T-helper 17 cell (primary cell): ENCODE results near the gene SELENOK. TPM values are rescaled to one million over a fixed set of nuclear protein-coding genes. Genes with fewer than 3 reads are reported as not detected.

Source experiments
- ATAC-seq: fragments of 150-1000 bp; cut with Tn5 transposase; 2 replicates; pipeline ENCODE4 v1.10.0; 2021; ENCODE audit warnings: mild to moderate bottlenecking, moderate library complexity
- DNase-seq, 3 donors: peaks; one replicate each; pipeline versions ENCODE4 v3.0.0 to v3.0.0-alpha.2; 2020 to 2021
- H3K9me3 ChIP-seq: one replicate; pipeline ENCODE4 v1.7.0; 2013; ENCODE audit warnings: low read length, mild to moderate bottlenecking; ENCODE audit not compliant: control insufficient read depth, poor library complexity, severe bottlenecking
- H3K27ac Mint-ChIP-seq: one replicate; pipeline ENCODE4 v1.8.0; 2022; ENCODE audit warnings: mild to moderate bottlenecking, moderate library complexity, mixed read lengths
- H3K27me3 Mint-ChIP-seq: one replicate; pipeline ENCODE4 v1.8.0; 2022; ENCODE audit warnings: mixed read lengths
- H3K36me3 Mint-ChIP-seq: one replicate; pipeline ENCODE4 v1.8.0; 2022; ENCODE audit warnings: low read depth, mixed read lengths
- H3K4me1 Mint-ChIP-seq: one replicate; pipeline ENCODE4 v1.8.0; 2022; ENCODE audit warnings: mild to moderate bottlenecking, mixed read lengths
- H3K4me3 Mint-ChIP-seq: one replicate; pipeline ENCODE4 v1.8.0; 2022; ENCODE audit warnings: mild to moderate bottlenecking, moderate library complexity, mixed read lengths
- total RNA-seq, 4 donors: library from RNA in 2 of 4; stranded (reverse) in 2 of 4; gene quantifications; one replicate each; pipeline ENCODE4 v1.2.3 and lab custom pipeline; 2022 to 2026

SELENOK gene
- total RNA-seq, 2 donors from 2014 or later: 114 to 121 TPM

DNA sequence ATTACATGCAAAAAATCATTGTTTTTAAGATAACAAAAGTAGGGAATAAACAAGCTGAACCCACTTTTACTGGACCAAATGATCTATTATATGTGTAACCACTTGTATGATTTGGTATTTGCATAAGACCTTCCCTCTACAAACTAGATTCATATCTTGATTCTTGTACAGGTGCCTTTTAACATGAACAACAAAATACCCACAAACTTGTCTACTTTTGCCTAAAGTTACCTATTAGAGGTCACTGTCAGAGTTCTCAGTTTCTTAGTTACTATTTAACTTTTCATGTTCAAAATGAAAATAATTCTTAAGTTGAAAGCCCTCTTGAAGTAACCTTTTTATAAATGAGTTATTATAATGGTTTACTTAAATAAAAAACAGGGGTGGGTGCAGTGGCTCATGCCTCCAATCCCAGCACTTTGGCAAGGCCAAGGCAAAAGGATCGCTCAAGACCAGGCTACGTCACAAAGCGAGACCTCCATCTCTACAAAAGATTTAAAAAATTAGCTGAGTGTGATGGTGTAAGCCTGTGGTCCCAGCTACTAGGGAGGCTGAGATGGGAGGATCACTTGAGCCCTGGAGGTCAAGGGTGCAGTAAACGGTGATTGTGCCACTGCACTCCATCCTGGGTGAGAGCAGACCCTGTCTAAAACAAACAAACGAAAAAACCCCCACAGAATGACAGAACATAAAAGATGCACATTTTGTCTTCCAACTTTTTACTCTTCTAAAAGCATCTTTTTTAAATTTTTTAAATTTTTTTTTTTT is 25.7 kb downstream of the SELENOK start:
- no peaks in the 10 kb centered on the region for H3K9me3 ChIP-seq
- no peak overlapping the region for H3K4me3 Mint-ChIP-seq
- no peak for ATAC-seq
- DNase-seq: no peak
- H3K4me1 Mint-ChIP-seq: peaks cover 8% of the 10 kb centered on the region
- H3K27me3 Mint-ChIP-seq: no peaks in the 10 kb centered on the region
- H3K27ac Mint-ChIP-seq: no peak overlapping the region
- H3K36me3 Mint-ChIP-seq: peaks cover 11% of the 10 kb centered on the region

DNA sequence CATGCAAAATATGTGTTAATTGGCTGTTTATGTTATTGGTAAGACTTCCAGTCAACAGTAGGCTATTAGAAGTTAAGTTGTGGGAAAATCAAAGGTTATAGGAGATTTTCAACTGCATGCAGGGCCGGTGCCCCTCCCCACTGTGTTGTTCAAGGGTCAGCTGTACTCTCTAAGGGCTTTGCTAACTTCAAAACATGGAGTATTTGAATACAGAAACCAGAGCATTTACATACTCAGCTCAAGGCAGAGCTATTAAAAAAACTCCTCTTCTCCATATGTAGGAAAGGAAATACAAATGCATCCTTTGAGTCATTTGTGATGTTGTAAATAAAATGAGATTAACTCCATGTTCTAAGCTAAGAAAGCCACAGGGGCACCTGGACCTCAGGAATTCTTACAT is 28.5 kb downstream of the SELENOK start:
- Mint-ChIP-seq H3K27ac (peak overlapping the region; percentile 76), H3K36me3 (peaks cover 6% of the 10 kb centered on the region)
- ATAC-seq: no peak

DNA sequence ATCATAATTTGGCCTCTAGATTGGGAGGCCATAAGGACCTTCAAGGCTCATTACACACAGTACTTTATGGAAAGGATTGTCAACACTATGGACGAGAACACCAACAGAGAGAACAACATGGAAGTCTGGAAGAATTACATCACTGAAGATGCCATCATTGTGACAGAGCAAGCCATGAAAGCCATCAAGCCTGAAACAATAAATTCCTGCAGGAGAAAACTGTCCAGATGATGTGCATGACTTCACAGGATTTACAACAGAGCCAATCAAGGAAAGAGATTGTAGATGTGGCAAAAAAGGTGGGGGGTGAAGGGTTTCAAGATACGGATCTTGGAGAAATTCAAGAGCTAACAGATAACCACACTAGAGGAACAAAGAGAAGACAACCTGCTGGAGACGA is 29.4 kb downstream of the SELENOK start:
- ATAC-seq (no peak), DNase-seq (no peak)
- H3K36me3 Mint-ChIP-seq: peaks cover 4% of the 10 kb centered on the region
- no peak overlapping the region for H3K27ac Mint-ChIP-seq
- no peak overlapping the region for H3K4me3 Mint-ChIP-seq
- H3K27me3 Mint-ChIP-seq: no peaks in the 10 kb centered on the region
- H3K4me1 Mint-ChIP-seq: no peaks in the 10 kb centered on the region
- H3K9me3 ChIP-seq: no peaks in the 10 kb centered on the region

More for the DNA sequence above, 28.5 kb downstream of the SELENOK start:
- Mint-ChIP-seq H3K4me1 (peaks cover 5% of the 10 kb centered on the region), H3K4me3 (no peak overlapping the region), H3K27me3 (no peaks in the 10 kb centered on the region)
- no peaks in the 10 kb centered on the region for H3K9me3 ChIP-seq
- no peak for DNase-seq

DNA sequence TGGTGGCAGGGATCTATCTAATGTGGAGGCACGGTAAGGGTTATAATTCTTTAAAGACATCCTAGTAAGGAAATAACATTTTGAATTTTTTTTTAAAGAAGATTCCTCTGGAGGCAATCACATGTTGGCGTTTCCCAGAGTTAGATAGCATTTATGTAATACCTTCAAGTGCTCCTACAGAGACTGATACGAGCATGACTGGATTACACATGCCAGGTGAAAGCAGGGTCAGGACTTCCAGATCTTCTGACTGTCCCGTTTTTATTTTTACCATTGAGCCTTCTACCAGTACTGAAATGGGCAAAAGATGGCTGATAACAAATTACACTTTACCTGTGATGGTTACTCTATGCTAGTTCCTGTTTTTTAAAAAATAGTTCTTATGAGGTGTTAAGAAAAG is 31.5 kb downstream of the SELENOK start:
- peaks cover 4% of the 10 kb centered on the region for H3K36me3 Mint-ChIP-seq
- ATAC-seq: no peak

GRCh38 chr3:53859178-53859577 is 32.5 kb downstream of the SELENOK start:
- H3K27me3 Mint-ChIP-seq: peaks cover 3% of the 10 kb centered on the region
- H3K4me3 Mint-ChIP-seq: no peak overlapping the region
- no peaks in the 10 kb centered on the region for H3K4me1 Mint-ChIP-seq
- no peak overlapping the region for H3K27ac Mint-ChIP-seq
- peaks cover 4% of the 10 kb centered on the region for H3K36me3 Mint-ChIP-seq
- ATAC-seq: no peak
- no peak for DNase-seq
- no peaks in the 10 kb centered on the region for H3K9me3 ChIP-seq

More for the DNA sequence above, 31.5 kb downstream of the SELENOK start:
- Mint-ChIP-seq H3K27me3 (no peaks in the 10 kb centered on the region), H3K27ac (no peak overlapping the region), H3K4me3 (no peak overlapping the region), H3K4me1 (no peaks in the 10 kb centered on the region)
- no peaks in the 10 kb centered on the region for H3K9me3 ChIP-seq
- no peak for DNase-seq

- ATAC-seq (no peak), DNase-seq (no peak)
- Mint-ChIP-seq H3K4me1 (no peaks in the 10 kb centered on the region), H3K27ac (no peak overlapping the region), H3K4me3 (no peak overlapping the region), H3K36me3 (peaks cover 4% of the 10 kb centered on the region), H3K27me3 (peaks cover 4% of the 10 kb centered on the region)
- H3K9me3 ChIP-seq: no peaks in the 10 kb centered on the region
Observed at GRCh38 chr3:53858096-53858741, 33.4 kb downstream of the SELENOK start.

- DNase-seq: no peak
- no peaks in the 10 kb centered on the region for H3K36me3 Mint-ChIP-seq
- H3K27me3 Mint-ChIP-seq: peaks cover 4% of the 10 kb centered on the region
- no peaks in the 10 kb centered on the region for H3K4me1 Mint-ChIP-seq
- ATAC-seq: no peak
- H3K4me3 Mint-ChIP-seq: no peak overlapping the region
- no peak overlapping the region for H3K27ac Mint-ChIP-seq
- H3K9me3 ChIP-seq: no peaks in the 10 kb centered on the region
Observed at GRCh38 chr3:53856964-53857363, 34.7 kb downstream of the SELENOK start.

GRCh38 chr3:53850895-53851294 is 40.8 kb downstream of the SELENOK start:
- DNase-seq (no peak), ATAC-seq (no peak)
- no peak overlapping the region for H3K4me3 Mint-ChIP-seq
- H3K27ac Mint-ChIP-seq: no peak overlapping the region
- H3K4me1 Mint-ChIP-seq: peaks cover 4% of the 10 kb centered on the region
- peaks cover 5% of the 10 kb centered on the region for H3K36me3 Mint-ChIP-seq
- H3K9me3 ChIP-seq: no peaks in the 10 kb centered on the region
- H3K27me3 Mint-ChIP-seq: peaks cover 42% of the 10 kb centered on the region

DNA sequence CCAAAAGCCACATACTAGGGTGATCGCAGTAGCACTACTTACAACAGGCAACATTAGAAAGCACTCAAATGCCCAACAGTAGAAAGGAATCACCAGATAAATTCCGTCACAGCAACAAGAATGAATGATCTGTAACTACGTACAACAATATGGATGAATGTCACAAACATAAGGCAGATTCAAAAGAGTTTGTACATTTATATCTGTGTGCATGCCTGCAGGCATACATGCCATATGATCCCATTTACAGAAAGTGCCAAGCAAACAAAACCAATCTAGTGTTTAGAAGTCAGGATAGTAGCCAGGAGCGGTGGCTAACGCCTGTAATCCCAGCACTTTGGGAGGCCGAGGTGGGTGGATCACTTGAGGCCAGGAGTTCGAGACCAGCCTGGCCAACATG is 41.7 kb downstream of the SELENOK start:
- no peak overlapping the region for H3K4me3 Mint-ChIP-seq
- DNase-seq (no peak), ATAC-seq (no peak)
- H3K27me3 Mint-ChIP-seq: peaks cover 49% of the 10 kb centered on the region
- H3K9me3 ChIP-seq: no peaks in the 10 kb centered on the region
- peaks cover 4% of the 10 kb centered on the region for H3K4me1 Mint-ChIP-seq
- peaks cover 5% of the 10 kb centered on the region for H3K36me3 Mint-ChIP-seq
- H3K27ac Mint-ChIP-seq: no peak overlapping the region

- Mint-ChIP-seq H3K27me3 (peaks cover 64% of the 10 kb centered on the region), H3K36me3 (peaks cover 5% of the 10 kb centered on the region), H3K4me3 (peak overlapping the region; percentile 77), H3K4me1 (peaks cover 6% of the 10 kb centered on the region), H3K27ac (no peak overlapping the region)
- no peak for ATAC-seq
- DNase-seq: no peak
- no peaks in the 10 kb centered on the region for H3K9me3 ChIP-seq
Observed at GRCh38 chr3:53846851-53847155, 44.9 kb downstream of the SELENOK start.

GRCh38 chr3:53846134-53846850 is 45.4 kb downstream of the SELENOK start, which contains the start of the genes CHDH and IL17RB:
TSS of gene CHDH (minus strand) at chr3:53846419. CDS start at chr3:53824008, 22,411 bp downstream.
TSS of gene IL17RB (plus strand) at chr3:53846568. CDS start at chr3:53846589, 21 bp downstream.
- ATAC-seq: peak; percentile 63
- Mint-ChIP-seq H3K36me3 (peaks cover 5% of the 10 kb centered on the region), H3K4me1 (peaks cover 6% of the 10 kb centered on the region), H3K27me3 (peaks cover 64% of the 10 kb centered on the region), H3K27ac (no peak within 1 kb of the TSS), H3K4me3 (peak within 1 kb of the TSS; percentile 77)
- peak in 2 of 3 donors; percentile 23 to 27 for DNase-seq
- H3K9me3 ChIP-seq: no peaks in the 10 kb centered on the region

- DNase-seq (no peak), ATAC-seq (no peak)
- H3K27me3 Mint-ChIP-seq: peaks cover 60% of the 10 kb centered on the region
- H3K4me1 Mint-ChIP-seq: peaks cover 6% of the 10 kb centered on the region
- H3K4me3 Mint-ChIP-seq: peak overlapping the region; percentile 70
- H3K9me3 ChIP-seq: no peaks in the 10 kb centered on the region
- peaks cover 5% of the 10 kb centered on the region for H3K36me3 Mint-ChIP-seq
- no peak overlapping the region for H3K27ac Mint-ChIP-seq
Observed at GRCh38 chr3:53845881-53846133, 45.9 kb downstream of the SELENOK start.

DNA sequence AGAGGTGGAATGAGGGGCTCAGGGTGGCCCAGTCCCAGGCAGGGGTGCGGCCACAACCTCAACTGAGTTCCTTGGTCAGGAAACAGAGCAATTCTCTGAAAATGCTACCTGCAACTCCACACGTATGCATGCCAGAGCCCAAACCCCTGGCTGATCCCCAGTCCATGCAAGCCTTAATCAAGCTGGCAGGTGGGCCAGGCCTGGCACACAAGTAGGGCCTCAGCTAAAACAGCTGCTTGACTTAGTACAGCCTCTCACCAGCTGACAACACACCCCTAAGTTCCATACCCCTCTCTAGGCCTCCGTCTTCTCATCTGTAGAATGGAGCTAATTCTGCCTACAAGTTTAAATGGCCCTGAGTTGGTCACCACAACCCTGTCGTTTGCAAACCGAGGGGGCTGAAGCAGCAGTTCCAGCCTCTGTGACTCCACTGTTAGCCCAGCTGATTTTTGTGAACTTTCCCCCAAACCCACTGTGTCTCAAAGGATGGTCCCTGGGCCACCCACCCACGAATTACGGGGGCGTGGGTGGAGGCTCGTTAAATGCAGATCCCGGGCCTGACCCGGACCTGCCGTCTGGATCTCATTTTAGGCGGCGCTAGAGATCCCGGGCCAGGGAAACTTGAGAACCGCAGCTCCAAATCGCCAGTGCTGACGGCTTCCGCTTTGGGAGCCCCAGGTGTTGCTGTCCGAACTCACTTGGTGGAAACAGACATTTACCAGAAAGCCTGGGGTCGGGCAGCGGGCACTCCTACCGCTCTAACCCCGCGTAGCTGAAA is 46.4 kb downstream of the SELENOK start:
- ATAC-seq (no peak), DNase-seq (no peak)
- no peak overlapping the region for H3K27ac Mint-ChIP-seq
- peaks cover 5% of the 10 kb centered on the region for H3K36me3 Mint-ChIP-seq
- H3K9me3 ChIP-seq: no peaks in the 10 kb centered on the region
- peak overlapping the region; percentile 70 for H3K4me3 Mint-ChIP-seq
- H3K4me1 Mint-ChIP-seq: peaks cover 6% of the 10 kb centered on the region
- H3K27me3 Mint-ChIP-seq: peaks cover 59% of the 10 kb centered on the region
